Measurements from ENCODE around the gene OR2T8.

OR2T8 gene

DNA sequence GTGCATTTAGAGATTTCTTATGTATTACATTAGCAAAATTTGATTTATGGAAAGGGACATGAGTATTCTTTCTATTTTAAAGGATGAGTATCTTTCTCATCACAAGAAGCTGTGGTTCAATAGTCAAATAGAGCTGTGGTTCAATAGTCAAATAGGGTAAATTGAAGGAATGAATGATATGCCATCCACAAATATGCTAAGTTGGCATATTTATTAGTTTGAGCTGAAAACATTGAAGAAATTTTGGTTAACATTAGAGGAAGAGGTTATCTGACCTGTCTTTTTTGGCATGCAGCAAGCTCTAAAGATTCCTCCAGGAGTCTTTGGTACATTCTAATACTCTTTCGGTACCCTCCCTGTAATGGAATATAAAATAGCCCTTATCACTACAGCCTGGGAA lies 33.4 kb downstream of the OR2T8 start:
- H3K27me3 ChIP-seq (ENCODE audit: control insufficient read depth in 2 of 2, insufficient read depth in 2 of 2, low read length in 2 of 2) = no peaks in the 10 kb centered on the region

DNA sequence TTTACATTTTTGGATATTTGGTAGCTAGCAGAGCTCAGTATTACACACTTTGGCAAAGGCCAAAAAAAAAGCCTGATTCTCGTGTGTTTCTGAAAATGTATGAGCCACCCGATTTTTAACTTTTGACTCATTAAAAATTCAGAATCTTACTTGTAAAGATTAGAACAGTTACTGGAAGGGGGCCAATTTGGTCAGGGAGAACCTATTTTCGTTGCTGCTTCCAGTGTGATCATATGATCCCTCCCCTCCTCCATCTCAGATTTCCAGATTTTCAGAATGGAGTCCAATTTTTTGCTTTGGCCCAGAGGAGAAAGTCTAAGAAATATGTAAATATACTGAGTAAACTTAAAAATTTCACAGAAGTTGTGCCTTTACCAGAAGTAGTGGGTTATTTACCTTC lies 41.7 kb downstream of the OR2T8 start:
- H3K9me3 ChIP-seq (ENCODE audit: control insufficient read depth in 2 of 2, low read length in 2 of 2) = peaks cover 3 to 4% of the 10 kb centered on the region in 2 donors
- H3K9ac ChIP-seq (ENCODE audit: low read depth in 1 of 2, low read length in 2 of 2) = no peak overlapping the region
- no peaks in the 10 kb centered on the region for H3K36me3 ChIP-seq (ENCODE audit: control insufficient read depth in 2 of 2, insufficient read depth in 2 of 2, low read length in 2 of 2)
- H3K4me1 ChIP-seq (ENCODE audit: control insufficient read depth in 2 of 2, insufficient read depth in 2 of 2, low read length in 2 of 2) = no peaks in the 10 kb centered on the region
- no peak overlapping the region for H3K27ac ChIP-seq (ENCODE audit: low read depth in 2 of 2, low read length in 2 of 2)
- H3K4me3 ChIP-seq (ENCODE audit: low read length in 2 of 2) = no peak overlapping the region
- H3K27me3 ChIP-seq (ENCODE audit: control insufficient read depth in 2 of 2, insufficient read depth in 2 of 2, low read length in 2 of 2) = no peaks in the 10 kb centered on the region

More for the DNA sequence above, 33.4 kb downstream of the OR2T8 start:
- H3K36me3 ChIP-seq (ENCODE audit: control insufficient read depth in 2 of 2, insufficient read depth in 2 of 2, low read length in 2 of 2) = no peaks in the 10 kb centered on the region
- H3K27ac ChIP-seq (ENCODE audit: low read depth in 2 of 2, low read length in 2 of 2) = no peak overlapping the region
- H3K9me3 ChIP-seq (ENCODE audit: control insufficient read depth in 2 of 2, low read length in 2 of 2) = peaks cover 0 to 2% of the 10 kb centered on the region in 2 donors
- no peak overlapping the region for H3K4me3 ChIP-seq (ENCODE audit: low read length in 2 of 2)
- no peak overlapping the region for H3K9ac ChIP-seq (ENCODE audit: low read depth in 1 of 2, low read length in 2 of 2)
- H3K4me1 ChIP-seq (ENCODE audit: control insufficient read depth in 2 of 2, insufficient read depth in 2 of 2, low read length in 2 of 2) = no peaks in the 10 kb centered on the region

DNA sequence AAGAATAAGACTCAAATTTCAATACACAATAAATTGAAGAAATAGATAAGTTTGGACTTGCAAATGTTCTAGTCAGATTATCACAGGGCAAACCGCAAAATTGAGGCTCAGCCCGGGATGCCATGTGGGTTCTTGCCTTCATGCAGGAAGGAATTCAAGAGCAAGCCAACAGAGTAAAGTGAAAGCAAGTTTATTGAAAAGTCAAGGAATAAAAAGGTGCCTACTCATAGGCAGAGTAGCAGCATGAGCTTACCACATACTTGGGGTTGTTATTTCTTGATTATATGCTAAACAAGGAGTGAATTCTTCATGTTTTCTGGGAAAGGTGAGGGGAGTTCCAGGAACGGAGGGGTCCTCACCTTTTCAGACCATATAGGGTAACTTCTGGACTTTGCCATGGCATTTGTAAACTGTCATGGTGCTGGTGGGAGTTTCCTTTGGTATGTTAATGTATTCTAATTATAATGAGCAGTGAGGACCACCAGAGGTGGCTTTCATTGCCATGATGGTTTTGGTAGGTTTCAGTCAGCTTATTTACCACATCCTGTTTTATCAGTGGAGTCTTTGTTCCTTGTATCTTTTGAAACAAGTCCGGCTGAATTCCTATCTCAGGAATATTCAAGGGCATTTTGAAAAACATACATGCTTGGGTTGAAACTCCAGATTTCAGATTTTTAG lies 43.0 kb downstream of the OR2T8 start:
- peaks cover 3 to 4% of the 10 kb centered on the region in 2 donors for H3K9me3 ChIP-seq (ENCODE audit: control insufficient read depth in 2 of 2, low read length in 2 of 2)
- H3K4me3 ChIP-seq (ENCODE audit: low read length in 2 of 2) = no peak overlapping the region
- no peaks in the 10 kb centered on the region for H3K36me3 ChIP-seq (ENCODE audit: control insufficient read depth in 2 of 2, insufficient read depth in 2 of 2, low read length in 2 of 2)
- H3K4me1 ChIP-seq (ENCODE audit: control insufficient read depth in 2 of 2, insufficient read depth in 2 of 2, low read length in 2 of 2) = no peaks in the 10 kb centered on the region
- no peaks in the 10 kb centered on the region for H3K27me3 ChIP-seq (ENCODE audit: control insufficient read depth in 2 of 2, insufficient read depth in 2 of 2, low read length in 2 of 2)
- no peak overlapping the region for H3K9ac ChIP-seq (ENCODE audit: low read depth in 1 of 2, low read length in 2 of 2)
- no peak overlapping the region for H3K27ac ChIP-seq (ENCODE audit: low read depth in 2 of 2, low read length in 2 of 2)

DNA sequence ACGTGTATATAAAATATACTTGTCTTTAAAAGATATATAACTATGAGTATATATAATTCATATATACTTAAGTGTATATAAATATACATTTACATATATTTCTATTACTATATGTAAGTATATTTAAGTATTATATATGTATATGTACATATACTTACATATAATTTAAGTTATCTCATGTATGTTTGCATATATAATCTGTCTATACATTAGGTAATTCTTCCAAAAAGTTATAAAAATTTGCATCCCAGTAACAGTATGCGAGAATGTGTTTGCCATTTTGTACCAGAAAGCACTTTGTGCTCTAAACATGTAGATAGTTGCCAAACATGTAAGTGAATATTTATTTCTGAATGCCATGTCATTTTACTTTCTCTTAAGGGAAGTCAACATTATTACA lies 44.9 kb downstream of the OR2T8 start, which contains the start of gene OR2AK2:
OR2AK2 (plus strand) TSS at position 301 of the 400 bp plus-strand sequence. CDS start 144 bp downstream, outside the sequence.
- H3K36me3 ChIP-seq (ENCODE audit: control insufficient read depth in 2 of 2, insufficient read depth in 2 of 2, low read length in 2 of 2) = no peaks in the 10 kb centered on the region
- H3K4me1 ChIP-seq (ENCODE audit: control insufficient read depth in 2 of 2, insufficient read depth in 2 of 2, low read length in 2 of 2) = no peaks in the 10 kb centered on the region
- H3K9ac ChIP-seq (ENCODE audit: low read depth in 1 of 2, low read length in 2 of 2) = no peak within 1 kb of the TSS
- no peaks in the 10 kb centered on the region for H3K27me3 ChIP-seq (ENCODE audit: control insufficient read depth in 2 of 2, insufficient read depth in 2 of 2, low read length in 2 of 2)
- H3K9me3 ChIP-seq (ENCODE audit: control insufficient read depth in 2 of 2, low read length in 2 of 2) = peaks cover 3 to 4% of the 10 kb centered on the region in 2 donors
- no peak within 1 kb of the TSS for H3K27ac ChIP-seq (ENCODE audit: low read depth in 2 of 2, low read length in 2 of 2)
- H3K4me3 ChIP-seq (ENCODE audit: low read length in 2 of 2) = no peak within 1 kb of the TSS

DNA sequence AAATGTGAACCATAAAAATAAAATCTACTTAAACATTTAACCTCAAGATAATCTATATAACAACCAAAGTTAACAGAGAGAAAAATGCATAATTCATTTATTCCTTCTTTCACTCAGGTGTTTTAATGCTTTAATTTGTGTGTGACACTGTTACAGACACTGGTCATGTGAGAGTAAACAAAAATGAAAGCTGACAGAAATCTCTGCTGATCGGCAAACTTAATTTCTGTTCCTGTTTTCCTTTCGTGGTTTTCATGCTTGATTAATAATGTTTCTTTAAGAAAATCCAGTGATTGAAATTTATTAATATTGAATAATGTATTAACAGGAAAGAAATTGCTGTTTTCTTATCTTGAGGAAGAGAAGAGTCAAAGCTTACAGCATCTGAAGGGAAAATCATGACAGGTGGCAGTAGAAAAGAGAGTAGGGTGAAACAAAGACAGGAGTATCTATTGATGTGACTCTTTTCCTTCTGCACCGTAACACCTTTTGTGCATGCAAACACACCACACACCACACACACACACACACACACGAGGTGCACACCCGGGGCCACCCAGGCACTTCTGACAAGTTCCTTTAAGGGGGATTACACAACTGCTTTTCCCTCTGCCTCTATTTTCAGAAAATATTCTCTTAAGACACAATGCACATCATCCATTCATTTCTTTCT lies 46.6 kb downstream of the OR2T8 start:
- H3K4me3 ChIP-seq (ENCODE audit: low read length in 2 of 2) = no peak overlapping the region
- no peaks in the 10 kb centered on the region for H3K4me1 ChIP-seq (ENCODE audit: control insufficient read depth in 2 of 2, insufficient read depth in 2 of 2, low read length in 2 of 2)
- no peak overlapping the region for H3K27ac ChIP-seq (ENCODE audit: low read depth in 2 of 2, low read length in 2 of 2)
- no peak overlapping the region for H3K9ac ChIP-seq (ENCODE audit: low read depth in 1 of 2, low read length in 2 of 2)
- peaks cover 0 to 3% of the 10 kb centered on the region in 2 donors for H3K9me3 ChIP-seq (ENCODE audit: control insufficient read depth in 2 of 2, low read length in 2 of 2)
- no peaks in the 10 kb centered on the region for H3K27me3 ChIP-seq (ENCODE audit: control insufficient read depth in 2 of 2, insufficient read depth in 2 of 2, low read length in 2 of 2)
- H3K36me3 ChIP-seq (ENCODE audit: control insufficient read depth in 2 of 2, insufficient read depth in 2 of 2, low read length in 2 of 2) = no peaks in the 10 kb centered on the region
